GM19240 (cell line): ENCODE measurements around the gene HTR3A.

Source experiments
- DNase-seq: peaks from one replicate; pipeline ENCODE4 v3.0.0; 2011; ENCODE audit warnings: low spot score; ENCODE audit not compliant: insufficient read length

HTR3A gene

DNA sequence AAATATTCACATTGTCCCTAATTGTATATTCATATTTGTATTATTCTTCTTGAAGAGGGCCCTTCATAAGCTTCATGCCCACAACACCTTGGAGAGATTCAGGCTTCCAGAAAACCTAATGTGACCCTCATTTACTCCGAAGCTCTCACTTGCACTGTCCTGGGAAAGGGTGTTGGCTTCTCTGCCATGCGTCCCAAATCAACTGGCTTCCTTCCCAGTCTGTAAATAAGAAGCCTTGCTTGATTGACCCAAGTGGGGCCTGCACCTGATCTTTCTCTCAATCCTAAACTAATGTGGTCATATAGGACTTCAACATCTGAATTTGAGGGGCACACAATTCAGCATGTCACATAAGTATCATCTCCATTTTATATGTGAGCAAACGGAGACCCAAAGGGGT is 44.1 kb downstream of the HTR3A start:
- no peak for DNase-seq

DNA sequence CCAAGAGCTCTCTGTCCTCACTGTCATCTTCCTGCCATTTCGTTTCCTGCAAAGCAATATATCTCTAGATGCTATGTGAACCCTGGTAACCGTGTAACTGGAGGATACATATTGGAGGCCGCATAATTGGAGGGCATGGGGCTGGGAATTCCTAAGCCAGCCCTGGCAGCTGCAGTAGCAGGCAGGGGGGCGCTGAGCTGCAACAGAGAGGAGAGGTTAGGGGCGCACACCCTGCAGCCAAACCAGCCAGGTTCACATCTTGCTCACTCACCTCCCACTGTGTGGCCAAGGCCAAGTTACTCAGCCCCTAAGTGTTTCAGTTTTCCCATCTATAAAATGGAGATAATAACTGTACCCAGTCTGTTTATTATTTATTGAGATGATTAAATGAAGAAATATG is 44.7 kb downstream of the HTR3A start:
- DNase-seq: no peak

DNA sequence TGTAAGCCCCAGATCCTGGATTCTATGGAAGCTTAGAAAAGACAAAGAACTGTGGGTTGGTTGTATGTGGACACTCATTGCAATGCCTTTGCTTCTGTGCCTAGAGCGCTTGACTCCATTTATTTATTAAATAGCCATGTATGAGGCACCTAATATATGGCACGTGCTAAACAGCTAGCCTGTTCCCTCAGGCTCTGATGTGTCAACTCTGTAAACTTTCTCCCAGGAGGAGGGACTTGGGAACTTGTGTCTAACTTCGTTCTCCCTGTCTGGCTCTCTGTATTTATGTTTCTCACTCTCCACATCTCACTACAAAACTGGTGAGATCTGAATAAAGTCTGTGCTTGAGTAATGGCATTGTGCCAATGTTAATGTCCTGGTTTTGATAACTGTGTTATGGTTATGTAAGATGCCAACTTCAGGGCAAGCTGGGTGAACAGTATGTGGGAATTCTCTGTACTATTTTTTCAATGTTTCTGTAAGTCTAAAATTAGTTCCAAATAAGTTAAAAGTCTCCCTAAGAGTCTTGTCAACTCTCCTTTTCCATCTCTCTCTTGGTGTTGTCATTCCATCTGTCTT is 50.5 kb downstream of the HTR3A start:
- no peak for DNase-seq

DNA sequence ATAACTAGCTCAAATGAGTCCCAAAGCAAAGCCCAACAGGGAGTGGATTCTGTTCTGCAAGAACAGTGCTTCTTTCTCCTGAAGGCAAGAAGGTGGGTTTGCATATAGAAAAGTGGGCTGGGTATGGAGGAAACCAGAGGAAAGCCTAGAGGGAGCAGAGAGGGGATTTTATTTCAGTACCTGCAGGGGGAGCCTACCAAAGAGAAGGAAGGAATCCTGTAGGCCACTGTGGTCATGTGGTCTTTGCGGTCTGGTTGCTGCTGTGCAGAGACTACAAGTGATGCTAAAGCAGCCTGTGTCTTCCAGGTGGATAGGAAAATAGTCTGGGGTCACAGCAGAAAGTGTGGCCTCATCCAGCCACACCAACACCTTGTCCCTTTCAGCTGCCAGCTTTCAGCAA is 51.4 kb downstream of the HTR3A start:
- DNase-seq: no peak

DNA sequence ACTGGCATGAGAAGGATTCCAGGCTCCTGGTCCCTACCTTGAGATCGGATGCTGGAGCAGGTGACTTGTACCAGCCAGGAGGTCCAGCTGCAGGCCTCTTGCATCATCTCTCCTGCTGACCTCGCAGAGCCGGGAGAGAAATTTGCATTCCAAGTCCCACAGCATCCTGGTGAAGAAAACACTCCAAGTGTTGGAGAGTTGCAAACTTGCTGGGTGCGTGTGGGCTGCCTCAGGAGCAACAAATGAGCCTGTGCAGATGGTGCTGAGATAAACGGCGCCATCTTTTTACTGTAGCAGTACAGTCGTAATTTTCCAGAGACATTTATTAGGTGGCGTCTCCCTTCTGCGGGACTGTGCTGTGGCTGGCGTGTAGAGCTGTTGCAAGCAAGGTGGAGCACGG is 52.5 kb downstream of the HTR3A start:
- no peak for DNase-seq

DNA sequence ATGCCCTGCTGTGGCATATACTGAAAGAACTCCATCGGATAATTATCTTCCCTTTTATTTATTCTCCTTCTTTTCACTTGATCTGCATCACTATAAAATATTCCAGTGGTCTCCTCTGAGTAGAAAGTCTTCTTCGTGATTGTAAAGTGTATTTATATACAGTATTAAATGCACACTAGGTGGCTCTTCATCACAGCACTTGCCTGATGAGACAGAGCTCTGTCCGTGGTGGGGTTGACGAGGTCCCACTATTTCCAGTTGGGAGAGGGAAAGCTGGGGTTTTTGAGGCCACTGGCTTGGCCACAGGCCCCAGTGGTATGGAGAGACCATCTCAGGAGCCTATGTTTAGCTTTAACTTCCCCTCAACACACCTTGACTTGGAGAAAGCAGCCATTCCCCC is 53.0 kb downstream of the HTR3A start:
- DNase-seq: no peak

DNA sequence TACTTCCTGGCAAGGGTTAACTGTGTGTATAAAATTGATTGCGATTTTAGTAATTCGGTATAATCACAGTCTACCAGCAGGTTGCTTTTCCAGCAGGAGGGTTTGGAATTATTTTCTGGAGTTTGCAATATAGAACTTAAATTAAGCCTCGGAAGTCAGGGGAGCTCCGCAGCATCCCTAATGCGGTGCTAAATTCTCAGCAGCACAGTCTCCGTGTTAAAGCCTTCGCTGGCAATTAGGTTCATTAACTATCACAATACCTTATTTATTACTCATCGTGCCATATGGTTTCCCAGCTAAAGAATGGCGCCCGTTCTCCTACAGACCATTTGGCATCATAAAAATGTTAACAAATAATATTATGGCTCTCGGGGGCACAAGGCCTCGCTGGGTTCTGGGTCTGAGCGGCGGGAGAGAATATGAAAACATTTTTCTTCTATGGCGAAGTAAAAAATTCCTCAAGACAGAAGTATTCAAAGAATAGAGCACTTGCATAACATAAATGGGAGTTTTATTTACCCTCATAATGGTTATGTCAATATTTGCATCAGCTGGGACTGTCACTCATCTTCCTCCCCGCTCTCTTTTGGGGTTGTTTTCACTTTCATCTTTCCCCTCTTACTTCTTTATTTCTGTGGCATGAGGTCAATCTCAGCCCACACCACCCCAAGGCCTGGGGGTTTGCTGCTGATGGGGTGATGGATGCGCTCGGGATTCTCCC is 56.5 kb downstream of the HTR3A start:
- no peak for DNase-seq

DNA sequence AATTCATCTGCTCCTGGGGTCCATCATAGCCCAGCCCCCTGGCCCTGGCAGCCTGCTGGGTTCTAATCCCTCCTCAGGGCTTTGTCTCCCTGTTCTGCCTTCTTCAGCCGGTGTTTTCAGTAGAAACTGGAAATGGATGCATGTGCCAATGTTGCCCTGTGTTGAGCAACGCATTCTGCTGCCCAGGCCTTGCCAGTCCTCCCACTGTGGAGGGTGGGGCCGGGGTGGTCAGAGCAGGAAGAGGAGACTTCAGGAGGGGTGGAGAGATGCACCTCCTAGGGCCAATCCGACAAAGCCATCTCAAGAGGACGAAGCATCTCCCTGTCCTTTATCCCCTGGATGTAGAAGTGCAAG is 57.0 kb downstream of the HTR3A start:
- no peak for DNase-seq

DNA sequence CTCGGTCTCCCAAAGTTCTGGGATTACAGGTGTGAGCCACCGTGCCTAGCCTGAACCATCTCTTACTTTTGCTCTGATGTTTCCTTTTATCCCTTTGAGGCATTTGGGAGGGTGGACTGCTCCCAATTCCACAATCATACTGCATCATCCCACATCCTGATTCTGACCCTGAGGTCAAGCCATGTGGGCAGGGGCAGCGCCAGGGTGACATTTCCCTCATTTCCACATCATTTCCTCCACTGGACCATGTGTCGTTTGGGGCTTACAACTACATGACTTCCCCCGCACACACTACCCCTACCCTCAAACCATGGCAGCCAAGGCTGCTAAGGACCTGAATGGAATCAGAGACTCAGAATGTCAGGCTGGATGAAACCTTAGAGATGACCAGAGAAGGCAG is 58.2 kb downstream of the HTR3A start:
- no peak for DNase-seq

DNA sequence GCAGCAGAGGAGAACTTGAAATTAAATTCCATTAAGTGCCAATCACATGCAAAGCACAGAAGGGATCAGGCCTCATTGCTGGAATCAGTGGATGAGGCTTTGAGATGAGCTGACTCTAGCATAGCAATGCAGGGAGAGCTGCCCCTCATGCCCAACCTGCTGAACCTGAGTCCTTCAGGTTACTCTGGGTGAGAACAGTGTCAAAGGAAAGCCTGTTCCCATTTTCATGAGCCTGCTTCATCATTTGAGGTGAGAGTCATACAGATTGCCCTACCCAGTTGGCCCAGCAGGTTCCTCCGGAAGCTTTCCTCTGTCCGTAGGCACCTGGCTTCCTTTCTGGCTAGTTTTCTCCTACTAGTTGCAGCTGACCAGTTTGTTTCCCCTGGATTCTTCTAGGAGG is 58.7 kb downstream of the HTR3A start:
- no peak for DNase-seq

DNA sequence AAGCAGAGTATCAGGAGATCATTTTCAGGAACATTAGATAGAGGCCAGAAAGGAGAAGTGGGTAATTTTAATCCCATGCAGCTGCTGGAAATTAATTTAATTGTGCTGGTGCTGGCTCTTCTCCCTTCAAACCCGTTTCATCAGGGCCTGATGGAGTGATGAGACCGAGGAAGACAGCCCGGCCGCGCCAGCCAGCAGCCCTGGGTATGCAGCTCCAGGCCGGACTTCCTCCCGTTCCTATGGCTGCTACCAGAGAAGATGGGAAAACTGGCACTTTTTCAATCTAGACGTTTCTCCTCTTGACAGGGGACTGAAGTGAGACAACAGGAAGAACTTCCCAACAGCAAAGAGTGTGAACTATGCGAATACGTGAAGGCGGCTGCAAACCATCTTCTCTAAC is 60.0 kb downstream of the HTR3A start:
- DNase-seq: no peak

DNA sequence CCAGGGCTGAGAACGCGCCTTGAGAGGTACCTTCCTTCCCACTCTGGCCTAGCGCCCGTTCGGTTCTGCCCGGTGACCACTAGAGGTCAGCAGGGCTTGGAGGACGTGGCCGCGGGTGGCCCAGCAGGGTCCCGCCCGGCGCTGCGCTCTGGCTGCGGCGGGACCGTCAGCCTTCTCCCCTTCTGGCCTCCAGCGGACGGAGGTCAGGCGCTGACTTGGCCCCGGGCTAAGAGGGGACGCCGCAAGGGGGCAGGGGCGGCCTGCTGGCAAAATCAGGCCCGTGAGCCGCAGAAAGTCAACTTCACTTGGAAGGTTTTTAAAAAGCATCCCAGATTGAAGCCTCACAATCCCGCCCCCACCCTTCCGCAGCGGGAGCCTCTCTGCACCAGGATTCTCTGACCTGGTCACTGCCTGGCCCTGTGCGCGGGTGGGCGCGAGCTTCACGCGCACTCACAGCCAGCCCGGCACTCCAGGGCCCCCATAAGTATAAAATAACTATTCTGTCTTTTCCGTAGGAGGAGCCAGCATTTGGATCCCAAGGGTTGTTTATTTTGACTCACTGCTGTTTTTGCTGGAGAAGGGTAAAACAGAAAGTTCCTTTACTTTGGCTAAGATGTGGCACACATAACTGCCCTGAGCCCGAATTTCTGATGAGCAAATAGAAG is 61.4 kb downstream of the HTR3A start:
- DNase-seq: no peak

DNA sequence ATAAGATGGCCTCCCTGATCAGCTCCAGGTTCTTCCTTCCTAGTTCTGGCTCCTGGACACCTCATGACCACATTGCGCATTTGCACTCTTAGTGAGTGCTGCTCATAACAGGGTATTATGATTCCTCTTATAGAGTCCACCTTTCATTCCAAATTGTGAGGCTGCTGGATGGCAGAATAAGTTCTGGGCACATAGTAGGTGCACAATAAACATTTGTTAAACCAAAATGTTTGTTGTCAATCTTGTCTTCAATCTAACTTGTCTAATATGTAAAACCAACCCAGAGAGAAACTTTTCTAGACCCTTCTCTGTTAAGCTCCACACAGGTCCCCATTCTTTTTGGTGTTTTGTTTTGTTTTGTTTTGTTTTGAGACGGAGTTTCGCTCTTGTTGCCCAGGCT is 62.0 kb downstream of the HTR3A start:
- no peak for DNase-seq

DNA sequence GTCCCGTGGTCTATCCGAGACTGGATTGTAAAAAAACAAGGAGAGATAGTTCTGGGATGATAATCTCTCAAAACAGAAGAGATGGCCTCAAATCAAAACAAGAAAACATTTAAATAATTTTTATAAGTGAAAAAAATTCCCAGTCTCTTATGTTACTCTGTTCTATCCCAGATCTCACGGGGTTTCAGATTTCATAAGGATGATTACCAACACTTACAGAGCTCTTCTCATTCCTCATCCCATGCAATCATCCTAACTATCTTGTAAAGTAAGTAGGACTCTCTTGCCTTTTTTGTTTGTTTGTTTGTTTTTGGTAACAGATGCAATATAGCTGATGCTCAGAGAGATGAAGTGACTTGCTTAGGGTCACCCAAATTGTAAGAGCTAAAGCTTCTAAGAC is 64.6 kb downstream of the HTR3A start:
- no peak for DNase-seq
